Loucy (cell line): ENCODE measurements around the gene PELI2.

Source experiments
- H2AFZ ChIP-seq: fragments of 200-600 bp; sonication (generic); 2 replicates; pipeline ENCODE4 v1.6.0; 2016; ENCODE audit warnings: antibody characterized with exemption, mild to moderate bottlenecking, low read length, moderate library complexity
- H3F3A ChIP-seq: fragments of 200-600 bp; 2 replicates; pipeline ENCODE4 v1.6.0; 2016; ENCODE audit warnings: antibody characterized with exemption, low read depth, mild to moderate bottlenecking
- H3K27me3 ChIP-seq: fragments of 200-600 bp; sonication (generic); 2 replicates; pipeline ENCODE4 v1.6.1; 2014; ENCODE audit warnings: low read length, mild to moderate bottlenecking; ENCODE audit not compliant: insufficient read depth, poor library complexity, severe bottlenecking
- H3K36me3 ChIP-seq: fragments of 200-600 bp; sonication (generic); 2 replicates; pipeline ENCODE4 v1.6.1; 2016; ENCODE audit warnings: low read length; ENCODE audit not compliant: insufficient read depth
- H3K4me1 ChIP-seq: fragments of 200-600 bp; sonication (generic); 2 replicates; pipeline ENCODE4 v1.5.1; 2014; ENCODE audit warnings: low read length, mild to moderate bottlenecking; ENCODE audit not compliant: insufficient read depth, poor library complexity, severe bottlenecking
- H3K4me2 ChIP-seq: fragments of 200-600 bp; sonication (generic); 2 replicates; pipeline ENCODE4 v1.6.0; 2014; ENCODE audit warnings: antibody characterized with exemption, low read length, low read depth, mild to moderate bottlenecking; ENCODE audit not compliant: poor library complexity, severe bottlenecking
- H3K4me3 ChIP-seq: fragments of 200-600 bp; sonication (generic); 2 replicates; pipeline ENCODE4 v1.5.1; 2014; ENCODE audit warnings: low read length, mild to moderate bottlenecking, mixed read lengths; ENCODE audit not compliant: poor library complexity, severe bottlenecking
- H3K79me2 ChIP-seq: fragments of 200-600 bp; sonication (generic); 2 replicates; pipeline ENCODE4 v1.6.1; 2014; ENCODE audit warnings: low read length; ENCODE audit not compliant: insufficient read depth
- H3K9ac ChIP-seq: fragments of 200-600 bp; sonication (generic); 2 replicates; pipeline ENCODE4 v1.6.0; 2014; ENCODE audit warnings: mild to moderate bottlenecking, low read depth, low read length, moderate library complexity; ENCODE audit not compliant: poor library complexity, severe bottlenecking
- H3K9me2 ChIP-seq: fragments of 200-600 bp; sonication (generic); replicated peaks from 2 replicates; pipeline ENCODE4 v1.6.1; 2016; ENCODE audit warnings: low read depth, low read length, mixed read lengths
- H3K9me3 ChIP-seq: fragments of 200-600 bp; sonication (generic); 2 replicates; pipeline ENCODE4 v1.6.1; 2014; ENCODE audit warnings: mild to moderate bottlenecking, antibody characterized with exemption, low read length, low read depth; ENCODE audit not compliant: insufficient read depth
- H4K20me1 ChIP-seq: fragments of 200-600 bp; sonication (generic); 2 replicates; pipeline ENCODE4 v1.6.0; 2014; ENCODE audit warnings: antibody characterized with exemption, low read length, mild to moderate bottlenecking; ENCODE audit not compliant: insufficient read depth, poor library complexity, severe bottlenecking
- CTCF ChIP-seq: fragments of 200-600 bp; sonication (generic); conservative IDR thresholded peaks from 2 replicates; pipeline ENCODE4 v1.5.1; 2014; ENCODE audit warnings: mild to moderate bottlenecking, antibody characterized with exemption, low read length
- EZH2phosphoT487 ChIP-seq: fragments of 200-600 bp; IDR thresholded peaks from 2 replicates; pipeline ENCODE4 v1.6.1; 2018; ENCODE audit warnings: antibody characterized with exemption, mild to moderate bottlenecking, moderate library complexity, borderline replicate concordance

The PELI2 gene

GRCh38 chr14:56094076-56094475 is 24.1 kb upstream of the PELI2 start:
- Histone ChIP-seq H3K4me2 (no peak overlapping the region), H2AFZ (no peak overlapping the region), H3K36me3 (no peaks in the 10 kb centered on the region), H3K9me2 (no peaks in the 10 kb centered on the region), H3K79me2 (no peaks in the 10 kb centered on the region), H3K4me3 (no peak overlapping the region), H3K9me3 (no peaks in the 10 kb centered on the region), H3K4me1 (no peaks in the 10 kb centered on the region), H3K9ac (no peak overlapping the region), H4K20me1 (no peaks in the 10 kb centered on the region), H3K27me3 (no peaks in the 10 kb centered on the region), H3F3A (no peaks in the 10 kb centered on the region)
- no peak for TF ChIP-seq EZH2phosphoT487
- TF ChIP-seq CTCF: no peak

GRCh38 chr14:56098021-56098420 is 20.2 kb upstream of the PELI2 start:
- H3K9ac ChIP-seq: no peak overlapping the region
- no peaks in the 10 kb centered on the region for H3K27me3 ChIP-seq
- no peaks in the 10 kb centered on the region for H3K36me3 ChIP-seq
- H3K4me2 ChIP-seq: no peak overlapping the region
- H3F3A ChIP-seq: no peaks in the 10 kb centered on the region
- H3K9me2 ChIP-seq: no peaks in the 10 kb centered on the region
- H3K4me1 ChIP-seq: no peaks in the 10 kb centered on the region
- H2AFZ ChIP-seq: no peak overlapping the region
- no peaks in the 10 kb centered on the region for H3K9me3 ChIP-seq
- H3K4me3 ChIP-seq: no peak overlapping the region
- H3K79me2 ChIP-seq: no peaks in the 10 kb centered on the region
- no peaks in the 10 kb centered on the region for H4K20me1 ChIP-seq
- TF ChIP-seq EZH2phosphoT487 (no peak), CTCF (no peak)

- Histone ChIP-seq H4K20me1 (no peaks in the 10 kb centered on the region), H3K27me3 (no peaks in the 10 kb centered on the region), H3K9ac (no peak overlapping the region), H2AFZ (no peak overlapping the region), H3F3A (no peaks in the 10 kb centered on the region), H3K4me2 (no peak overlapping the region), H3K4me1 (no peaks in the 10 kb centered on the region), H3K79me2 (no peaks in the 10 kb centered on the region), H3K9me2 (no peaks in the 10 kb centered on the region), H3K36me3 (no peaks in the 10 kb centered on the region), H3K9me3 (no peaks in the 10 kb centered on the region), H3K4me3 (no peak overlapping the region)
- TF ChIP-seq EZH2phosphoT487 (no peak), CTCF (no peak)
Measured at GRCh38 chr14:56099081-56099797, 19.0 kb upstream of the PELI2 start.
